ENCODE results near the gene LILRB1. TPM values are rescaled to one million over a fixed set of nuclear protein-coding genes. Genes with fewer than 3 reads are reported as not detected.
"Not testable (repeated sequence)": the region's sequence is repeated elsewhere in the genome, so short reads cannot be mapped to it uniquely, and the experiment has no call there.

The LILRB1 gene
- total RNA-seq, 1 donor from 2014 or later = not detected

DNA sequence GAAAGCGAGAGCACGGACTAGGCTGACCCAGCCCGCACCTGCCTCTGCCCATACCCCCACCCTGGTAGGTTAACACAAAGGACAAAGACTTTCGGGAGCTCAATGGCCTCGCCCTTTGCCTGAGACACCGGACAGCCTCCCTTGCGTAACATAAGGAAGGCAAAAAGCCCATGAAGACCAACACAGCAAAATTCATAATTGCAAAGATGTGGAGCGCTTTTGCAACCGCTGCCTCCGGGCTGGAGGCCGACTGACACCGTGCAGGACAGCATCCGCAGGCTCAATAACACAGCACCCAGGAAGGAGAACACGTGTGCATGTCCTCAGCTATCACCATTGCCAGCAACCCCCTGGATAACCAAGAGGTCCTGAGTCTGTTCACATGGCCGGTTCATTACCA is 21.5 kb upstream of the LILRB1 start:
- Mint-ChIP-seq H3K4me1 (ENCODE audit: low read depth) (no peaks in the 10 kb centered on the region), H3K9me3 (peaks cover 3% of the 10 kb centered on the region), H3K27me3 (ENCODE audit: low read depth) (peaks cover 2% of the 10 kb centered on the region), H3K4me3 (ENCODE audit: low read depth) (no peak overlapping the region), H3K36me3 (ENCODE audit: low read depth) (no peaks in the 10 kb centered on the region), H3K27ac (no peak overlapping the region)
- DNase-seq (ENCODE audit: low spot score) = no peak
- intact Hi-C loops (cut with micrococcal nuclease) = no loop called here

DNA sequence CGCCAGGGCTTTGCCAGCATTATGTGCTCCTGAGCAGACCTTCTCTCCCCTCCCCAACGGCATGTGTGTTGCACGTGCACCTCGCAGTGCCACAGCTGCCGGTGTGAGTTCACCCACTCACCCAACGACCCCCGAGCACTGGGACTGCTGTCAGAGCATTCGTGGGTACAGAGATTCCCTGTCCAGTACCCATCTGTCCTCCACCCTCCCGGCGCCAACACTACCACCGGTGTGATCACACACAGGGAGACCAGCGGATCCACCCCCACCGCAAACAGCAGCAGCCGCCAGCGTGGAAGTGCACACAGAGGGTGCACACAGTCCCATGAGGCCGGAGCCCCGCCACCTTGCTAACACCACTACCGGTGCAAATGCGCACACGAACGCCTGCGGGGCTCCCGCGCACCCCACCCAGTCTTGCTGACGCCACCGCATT is 20.9 kb upstream of the LILRB1 start:
- Mint-ChIP-seq H3K4me1 (ENCODE audit: low read depth) (no peaks in the 10 kb centered on the region), H3K9me3 (peaks cover 3% of the 10 kb centered on the region), H3K4me3 (ENCODE audit: low read depth) (no peak overlapping the region), H3K27me3 (ENCODE audit: low read depth) (peaks cover 2% of the 10 kb centered on the region), H3K36me3 (ENCODE audit: low read depth) (no peaks in the 10 kb centered on the region), H3K27ac (no peak overlapping the region)
- no peak for DNase-seq (ENCODE audit: low spot score)
- intact Hi-C loops (cut with micrococcal nuclease) = no loop called here

DNA sequence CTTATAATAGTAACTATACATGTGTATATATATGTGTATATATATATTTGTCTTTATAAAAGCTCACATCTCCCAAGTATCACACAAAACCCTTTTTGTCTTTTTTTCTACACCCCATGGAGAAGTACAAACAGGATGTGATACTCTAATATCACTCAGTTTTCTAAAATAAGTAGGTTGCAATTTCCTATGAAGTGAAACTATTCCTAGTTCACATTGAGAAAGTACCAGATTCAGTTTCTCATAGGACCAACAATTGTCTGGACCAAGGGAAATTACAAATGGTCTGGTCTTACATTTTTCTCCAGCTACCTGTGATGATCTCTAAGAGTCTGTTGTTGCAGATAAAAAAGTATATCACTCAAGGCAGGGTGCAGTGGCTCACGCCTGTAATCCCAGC is 17.9 kb upstream of the LILRB1 start:
- H3K4me1 Mint-ChIP-seq (ENCODE audit: low read depth) = peaks cover 2% of the 10 kb centered on the region
- DNase-seq (ENCODE audit: low spot score) = no peak
- no peaks in the 10 kb centered on the region for H3K9me3 Mint-ChIP-seq
- intact Hi-C loops (cut with micrococcal nuclease) = no loop called here
- no peak overlapping the region for H3K4me3 Mint-ChIP-seq (ENCODE audit: low read depth)
- H3K27ac Mint-ChIP-seq = no peak overlapping the region
- peaks cover 3% of the 10 kb centered on the region for H3K27me3 Mint-ChIP-seq (ENCODE audit: low read depth)
- H3K36me3 Mint-ChIP-seq (ENCODE audit: low read depth) = no peaks in the 10 kb centered on the region

DNA sequence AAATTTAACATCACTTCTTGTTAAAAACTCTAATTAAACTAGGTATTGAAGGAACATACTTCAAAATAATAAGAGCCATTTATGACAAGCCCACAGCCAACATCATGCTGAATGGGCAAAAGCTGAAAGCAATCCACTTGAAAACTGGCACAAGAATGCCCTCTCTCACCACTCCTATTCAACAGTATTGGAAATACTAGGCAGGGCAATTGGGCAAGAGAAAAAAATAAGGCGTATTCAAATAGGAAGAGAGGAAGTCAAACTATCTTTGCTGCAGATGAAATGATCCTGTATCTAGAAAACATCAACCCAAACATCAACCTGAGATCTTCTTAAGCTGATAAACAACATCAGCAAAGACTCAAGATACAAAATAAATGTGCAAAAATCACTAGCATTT is 15.6 kb upstream of the LILRB1 start:
- H3K4me1 Mint-ChIP-seq (ENCODE audit: low read depth) = peaks cover 2% of the 10 kb centered on the region

DNA sequence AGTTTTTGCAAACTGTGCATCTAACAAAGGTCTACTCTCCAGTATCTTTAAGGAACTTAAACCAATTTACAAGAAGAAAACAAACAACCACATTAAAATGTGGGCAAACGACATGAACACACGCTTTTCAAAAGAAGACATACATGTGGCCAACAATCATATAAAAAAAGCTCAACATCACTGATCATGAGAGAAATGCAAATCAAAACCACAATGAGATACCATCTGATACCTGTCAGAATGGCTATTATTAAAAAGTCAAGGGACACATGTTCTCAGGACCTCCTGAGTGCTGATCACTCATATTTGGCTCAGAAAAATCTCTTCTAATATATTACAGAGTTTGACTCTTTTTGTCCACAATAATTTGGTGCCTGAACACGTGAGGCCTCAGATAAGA is 14.2 kb upstream of the LILRB1 start:
- Mint-ChIP-seq H3K27ac (no peak overlapping the region), H3K36me3 (ENCODE audit: low read depth) (no peaks in the 10 kb centered on the region), H3K27me3 (ENCODE audit: low read depth) (peaks cover 4% of the 10 kb centered on the region), H3K9me3 (no peaks in the 10 kb centered on the region), H3K4me3 (ENCODE audit: low read depth) (no peak overlapping the region), H3K4me1 (ENCODE audit: low read depth) (peaks cover 2% of the 10 kb centered on the region)
- DNase-seq (ENCODE audit: low spot score) = no peak
- intact Hi-C loops (cut with micrococcal nuclease) = no loop called here

More for the DNA sequence above, 15.6 kb upstream of the LILRB1 start:
- Mint-ChIP-seq H3K4me3 (ENCODE audit: low read depth) (no peak overlapping the region), H3K9me3 (no peaks in the 10 kb centered on the region), H3K27ac (no peak overlapping the region), H3K27me3 (ENCODE audit: low read depth) (peaks cover 3% of the 10 kb centered on the region), H3K36me3 (ENCODE audit: low read depth) (no peaks in the 10 kb centered on the region)
- intact Hi-C loops (cut with micrococcal nuclease) = no loop called here
- no peak for DNase-seq (ENCODE audit: low spot score)

DNA sequence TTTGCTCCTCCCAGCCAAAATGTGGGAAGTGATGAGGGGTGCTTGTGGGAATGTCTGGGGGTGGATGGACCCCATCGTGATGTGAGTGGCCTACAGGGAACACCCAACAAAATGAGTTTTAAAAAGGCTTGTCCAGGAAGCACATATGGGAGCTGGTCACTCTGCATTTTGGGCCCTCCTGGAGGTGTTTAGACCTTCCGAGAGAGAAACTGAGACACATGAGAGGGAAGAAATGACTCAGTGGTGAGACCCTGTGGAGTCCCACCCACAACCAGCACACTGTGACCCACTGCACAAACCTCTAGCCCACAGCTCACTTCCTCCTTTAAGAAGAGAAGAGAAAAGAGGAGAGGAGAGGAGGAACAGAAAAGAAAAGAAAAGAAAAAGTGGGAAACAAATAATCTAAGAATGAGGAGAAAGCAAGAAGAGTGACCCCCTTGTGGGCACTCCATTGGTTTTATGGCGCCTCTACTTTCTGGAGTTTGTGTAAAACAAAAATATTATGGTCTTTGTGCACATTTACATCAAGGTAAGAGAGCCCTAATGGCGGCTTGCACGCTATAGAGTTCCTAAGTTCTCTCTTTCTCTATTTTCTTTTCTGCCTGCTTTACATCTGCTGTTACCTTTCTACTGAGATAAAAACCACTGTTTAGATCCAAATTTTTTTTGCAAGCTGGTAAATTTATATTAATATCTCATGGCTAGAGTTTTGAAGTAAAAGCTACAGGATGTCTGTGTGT is 13.3 kb upstream of the LILRB1 start:
- no peaks in the 10 kb centered on the region for H3K36me3 Mint-ChIP-seq (ENCODE audit: low read depth)
- no peak for DNase-seq (ENCODE audit: low spot score)
- no peak overlapping the region for H3K27ac Mint-ChIP-seq
- peaks cover 2% of the 10 kb centered on the region for H3K4me1 Mint-ChIP-seq (ENCODE audit: low read depth)
- H3K9me3 Mint-ChIP-seq = no peaks in the 10 kb centered on the region
- H3K4me3 Mint-ChIP-seq (ENCODE audit: low read depth) = no peak overlapping the region
- peaks cover 12% of the 10 kb centered on the region for H3K27me3 Mint-ChIP-seq (ENCODE audit: low read depth)
- intact Hi-C loops (cut with micrococcal nuclease) = no loop called here

DNA sequence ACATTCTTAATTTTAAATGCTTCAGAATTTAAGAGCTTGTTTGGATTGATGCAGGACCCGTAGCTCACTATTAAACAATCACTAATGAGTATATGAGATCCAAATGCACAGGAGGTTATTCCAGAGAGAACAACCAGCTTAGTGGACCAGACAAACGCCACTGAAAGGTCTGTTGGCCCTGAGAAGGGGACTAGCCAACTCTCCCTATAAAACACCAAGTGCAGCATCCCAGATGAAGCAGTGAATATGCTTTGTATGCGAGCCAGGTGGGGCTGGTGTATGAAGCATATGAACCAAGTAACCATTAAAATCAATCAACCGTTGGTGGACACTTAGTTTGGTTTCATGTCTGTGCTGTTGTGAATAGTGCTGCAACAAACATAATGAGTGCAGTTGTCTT is 9.8 kb upstream of the LILRB1 start:
- H3K4me1 Mint-ChIP-seq (ENCODE audit: low read depth) = peaks cover 2% of the 10 kb centered on the region
- intact Hi-C loops (cut with micrococcal nuclease) = no loop called here
- DNase-seq (ENCODE audit: low spot score) = no peak
- H3K27ac Mint-ChIP-seq = no peak overlapping the region
- H3K27me3 Mint-ChIP-seq (ENCODE audit: low read depth) = peaks cover 16% of the 10 kb centered on the region
- H3K9me3 Mint-ChIP-seq = no peaks in the 10 kb centered on the region
- H3K4me3 Mint-ChIP-seq (ENCODE audit: low read depth) = no peak overlapping the region
- no peaks in the 10 kb centered on the region for H3K36me3 Mint-ChIP-seq (ENCODE audit: low read depth)

DNA sequence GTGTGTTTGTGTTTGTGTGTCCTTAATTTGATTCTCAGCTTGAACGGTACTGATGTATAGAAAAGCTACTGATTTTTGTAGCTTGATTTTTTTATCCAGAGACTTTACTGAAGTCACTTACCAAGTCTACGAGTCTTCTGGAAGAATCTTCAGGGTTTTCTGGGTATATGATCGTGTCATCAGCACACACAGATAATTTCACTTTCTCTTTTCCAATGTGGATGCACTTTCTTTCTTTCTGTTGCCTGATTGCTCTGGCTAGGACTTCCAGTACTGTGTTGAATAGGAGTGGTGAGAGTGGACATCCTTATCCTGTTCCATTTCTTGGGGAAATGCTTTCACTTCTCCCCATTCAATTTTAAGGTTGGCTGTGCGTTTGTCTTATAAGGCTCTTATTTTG is 7.9 kb upstream of the LILRB1 start:
- H3K4me3 Mint-ChIP-seq (ENCODE audit: low read depth) = no peak overlapping the region
- intact Hi-C loops (cut with micrococcal nuclease) = no loop called here

DNA sequence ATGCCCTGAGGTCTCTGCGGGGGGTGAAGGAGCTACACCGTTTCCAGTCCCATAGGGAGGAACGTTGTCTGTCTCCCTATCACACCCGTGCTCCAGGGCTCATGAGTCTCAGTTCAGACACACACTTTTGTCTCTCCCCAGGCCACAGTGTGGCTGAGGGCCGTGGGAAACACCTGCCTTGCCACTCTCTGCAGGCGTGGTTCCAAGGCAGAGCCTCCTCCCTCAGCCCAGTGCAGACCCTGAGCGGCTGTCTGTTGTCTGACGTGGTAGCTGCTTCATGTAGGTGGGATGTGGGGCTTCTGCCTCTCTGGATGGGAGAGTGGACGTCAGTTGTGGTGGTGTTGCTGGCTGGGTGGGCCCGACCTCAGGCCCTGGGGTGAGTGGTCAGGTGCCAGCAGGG is 6.0 kb upstream of the LILRB1 start:
- DNase-seq (ENCODE audit: low spot score); H3K4me1 Mint-ChIP-seq (ENCODE audit: low read depth); H3K36me3 Mint-ChIP-seq (ENCODE audit: low read depth); intact Hi-C loops (cut with micrococcal nuclease); H3K4me3 Mint-ChIP-seq (ENCODE audit: low read depth); H3K9me3 Mint-ChIP-seq; H3K27ac Mint-ChIP-seq: not testable (repeated sequence)
- H3K27me3 Mint-ChIP-seq (ENCODE audit: low read depth) = peaks cover 16% of the 10 kb centered on the region

More for the DNA sequence above, 7.9 kb upstream of the LILRB1 start:
- Mint-ChIP-seq H3K36me3 (ENCODE audit: low read depth) (no peaks in the 10 kb centered on the region), H3K9me3 (no peaks in the 10 kb centered on the region), H3K27ac (no peak overlapping the region), H3K4me1 (ENCODE audit: low read depth) (no peaks in the 10 kb centered on the region), H3K27me3 (ENCODE audit: low read depth) (peaks cover 16% of the 10 kb centered on the region)
- DNase-seq (ENCODE audit: low spot score) = no peak

DNA sequence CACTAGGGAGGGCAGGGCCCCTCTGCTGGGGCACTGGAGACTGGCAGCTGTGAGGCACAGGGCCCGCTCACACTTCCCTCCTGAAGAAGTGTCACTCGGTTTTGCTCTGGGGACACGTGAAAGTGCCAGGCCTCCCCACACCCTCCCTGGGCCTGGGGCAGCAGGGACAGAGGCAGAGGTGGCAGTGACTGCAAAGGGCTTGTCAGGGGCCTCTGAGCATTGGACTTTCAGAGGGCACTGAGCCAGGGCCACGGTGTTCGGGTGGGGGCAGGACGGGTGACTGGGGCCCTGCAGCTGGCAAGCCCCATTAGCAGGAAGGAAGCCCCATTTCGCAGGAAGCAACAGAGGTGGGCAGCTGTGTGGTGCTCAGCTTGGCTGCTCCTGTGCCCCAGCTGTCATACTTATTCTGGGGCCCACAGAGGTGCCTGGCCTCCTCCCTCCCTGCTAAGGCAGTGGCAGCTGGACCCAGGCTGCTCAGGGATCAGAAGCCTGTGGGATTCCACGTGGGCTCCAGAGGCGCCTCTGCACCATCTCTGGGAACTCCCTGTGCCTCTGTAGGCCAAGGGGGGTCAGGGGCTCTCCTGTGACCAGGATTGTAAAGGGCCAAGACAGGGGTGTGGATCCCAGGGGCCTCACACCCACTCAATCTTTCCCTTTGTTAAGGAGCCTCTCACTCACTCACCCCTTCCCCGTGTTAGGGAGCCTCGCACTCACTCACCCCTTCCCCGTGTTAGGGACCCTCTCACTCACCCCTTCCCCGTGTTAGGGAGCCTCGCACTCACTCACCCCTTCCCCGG is 5.2 kb upstream of the LILRB1 start:
- intact Hi-C loops (cut with micrococcal nuclease); H3K4me1 Mint-ChIP-seq (ENCODE audit: low read depth); H3K36me3 Mint-ChIP-seq (ENCODE audit: low read depth); H3K27ac Mint-ChIP-seq; H3K9me3 Mint-ChIP-seq; H3K4me3 Mint-ChIP-seq (ENCODE audit: low read depth); DNase-seq (ENCODE audit: low spot score): not testable (repeated sequence)
- H3K27me3 Mint-ChIP-seq (ENCODE audit: low read depth) = peaks cover 15% of the 10 kb centered on the region

DNA sequence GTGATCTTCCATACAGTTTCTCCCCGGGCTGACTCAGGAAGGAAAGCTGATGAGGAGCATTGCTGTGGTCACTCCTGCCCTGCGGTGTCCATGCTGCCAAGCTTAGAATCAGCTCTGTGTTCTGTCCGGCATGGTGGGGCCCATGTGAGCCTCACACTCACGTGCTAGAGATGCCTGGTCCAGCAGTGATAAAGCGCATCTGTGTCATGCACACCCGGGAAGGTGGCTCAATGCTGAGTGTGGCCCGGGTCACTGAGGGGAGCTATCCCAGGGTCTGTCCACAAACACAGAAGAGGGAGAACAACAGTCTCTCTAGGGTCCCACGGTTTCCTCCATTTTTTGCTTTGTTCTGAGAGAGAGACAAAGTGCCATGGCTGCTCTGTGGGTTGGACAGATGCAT is 3.5 kb upstream of the LILRB1 start:
- Mint-ChIP-seq H3K4me1 (ENCODE audit: low read depth) (no peaks in the 10 kb centered on the region), H3K27ac (no peak overlapping the region), H3K27me3 (ENCODE audit: low read depth) (peaks cover 14% of the 10 kb centered on the region), H3K36me3 (ENCODE audit: low read depth) (no peaks in the 10 kb centered on the region), H3K9me3 (no peaks in the 10 kb centered on the region), H3K4me3 (ENCODE audit: low read depth) (no peak overlapping the region)
- intact Hi-C loops (cut with micrococcal nuclease) = no loop called here
- DNase-seq (ENCODE audit: low spot score) = no peak

DNA sequence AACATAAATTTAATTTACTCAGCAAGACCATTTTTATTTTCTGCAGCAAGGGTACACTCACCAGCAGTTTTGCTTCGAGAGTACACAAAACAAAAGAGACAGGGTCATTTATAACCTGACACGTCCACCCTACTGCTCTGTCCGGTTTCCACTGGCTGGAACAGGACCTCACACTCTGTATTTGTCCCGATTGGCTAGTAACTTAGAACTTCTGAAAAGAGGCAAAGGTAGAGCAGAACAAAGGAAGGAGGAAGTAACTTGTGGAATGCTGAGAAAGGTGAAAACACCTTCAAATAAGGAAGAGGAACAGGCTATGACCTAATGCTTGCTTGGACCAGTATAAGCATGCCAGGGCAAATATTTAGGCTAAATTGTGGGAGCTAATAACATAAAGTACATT is 2.4 kb upstream of the LILRB1 start:
- H3K27me3 Mint-ChIP-seq (ENCODE audit: low read depth); H3K9me3 Mint-ChIP-seq; H3K4me1 Mint-ChIP-seq (ENCODE audit: low read depth); intact Hi-C loops (cut with micrococcal nuclease); H3K4me3 Mint-ChIP-seq (ENCODE audit: low read depth); H3K36me3 Mint-ChIP-seq (ENCODE audit: low read depth); DNase-seq (ENCODE audit: low spot score); H3K27ac Mint-ChIP-seq: not testable (repeated sequence)

DNA sequence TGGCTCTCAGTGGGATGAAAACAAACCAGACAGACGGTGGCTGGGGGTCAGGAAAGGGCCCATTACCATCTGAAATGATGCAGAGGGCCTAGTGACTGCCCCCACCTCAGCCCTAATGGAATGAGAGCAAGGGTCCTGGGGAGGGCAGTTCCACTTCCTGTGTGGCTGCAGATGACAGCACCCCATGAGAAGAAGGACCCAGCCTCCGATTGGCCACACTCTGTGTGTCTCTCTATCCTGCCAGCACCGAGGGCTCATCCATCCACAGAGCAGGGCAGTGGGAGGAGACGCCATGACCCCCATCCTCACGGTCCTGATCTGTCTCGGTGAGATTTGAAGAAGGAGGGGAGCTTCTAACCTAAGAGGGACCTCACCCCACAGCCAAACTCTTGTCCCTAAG is 498 bp downstream of the LILRB1 start:
- H3K9me3 Mint-ChIP-seq = no peaks in the 10 kb centered on the region
- intact Hi-C loops (cut with micrococcal nuclease) = no loop called here
- no peak overlapping the region for H3K4me3 Mint-ChIP-seq (ENCODE audit: low read depth)
- H3K27me3 Mint-ChIP-seq (ENCODE audit: low read depth) = peaks cover 7% of the 10 kb centered on the region
- no peaks in the 10 kb centered on the region for H3K36me3 Mint-ChIP-seq (ENCODE audit: low read depth)
- no peak overlapping the region for H3K27ac Mint-ChIP-seq
- DNase-seq (ENCODE audit: low spot score) = no peak
- no peaks in the 10 kb centered on the region for H3K4me1 Mint-ChIP-seq (ENCODE audit: low read depth)
